Ovary (tissue), 9 donors: ENCODE data around the gene PCNX3. TPM values are rescaled to one million over a fixed set of nuclear protein-coding genes. Genes with fewer than 3 reads are reported as not detected.
"Not testable (repeated sequence)": the region's sequence is repeated elsewhere in the genome, so short reads cannot be mapped to it uniquely, and the experiment has no call there.

ENCODE experiments used
- DNase-seq, 5 donors: peaks; one replicate each; pipeline ENCODE4 v3.0.0-alpha.2; 2019 to 2020
- H3K27ac ChIP-seq, 2 donors: fragments of 200-600 bp; one replicate each; pipeline versions ENCODE4 v1.5.1 to v1.8.0; 2019 to 2022
- H3K27me3 ChIP-seq: fragments of 200-600 bp; one replicate; pipeline ENCODE4 v1.8.0; 2022
- H3K36me3 ChIP-seq: fragments of 200-600 bp; sonication (generic); one replicate; pipeline ENCODE4 v1.5.1; 2019
- H3K4me1 ChIP-seq: one replicate; pipeline ENCODE4 v1.8.1; 2013; ENCODE audit warnings: mild to moderate bottlenecking, moderate library complexity; ENCODE audit not compliant: insufficient read depth
- H3K4me3 ChIP-seq: fragments of 200-600 bp; sonication (generic); one replicate; pipeline ENCODE4 v1.5.1; 2017
- H3K9me3 ChIP-seq, 2 donors: fragments of 200-600 bp in 1 of 2; sonication (generic) in 1 of 2; one replicate each; pipeline versions ENCODE4 v1.5.1 to v1.8.1; 2013 to 2019; ENCODE audit warnings: mild to moderate bottlenecking in 1 of 2, moderate library complexity in 1 of 2
- EP300 ChIP-seq: sonication (generic); formaldehyde crosslinking; IDR thresholded peaks from one replicate; pipeline ENCODE4 v1.6.1; 2017; ENCODE audit warnings: antibody characterized with exemption
- POLR2A ChIP-seq: fragments of 450-650 bp; IDR thresholded peaks from one replicate; pipeline ENCODE4 v1.6.1; 2017; ENCODE audit warnings: antibody characterized with exemption, mild to moderate bottlenecking, moderate library complexity
- WGBS, 3 donors: extraction: QIAGEN DNeasy Blood & Tissue Kit in 1 of 3; methylation state at CpG; one replicate each; pipeline versions ENCODE4 v1.1.5 to v1.1.7; 2013 to 2017; 5-methylcytosine and 5-hydroxymethylcytosine counted together
- intact Hi-C, 4 donors: fragments of 100-400 bp; cut with DNase I; formaldehyde crosslinking; loops; one replicate each; pipeline versions ENCODE4 v1.11.0 to v1.15.1; 2022 to 2023
- polyA plus RNA-seq, 2 donors: library from polyadenylated mRNA; stranded (reverse); fragments of 200-250 nt in 1 of 2; fragments of 350-450 nt in 1 of 2; fragmentation: Illumina TruSeq in 1 of 2; extraction: RNeasy Lipid Tissue Mini Kit (QIAGEN cat#74804) in 1 of 2; gene quantifications; one replicate each; pipeline ENCODE4 v1.2.3, GENCODE V29; 2013 to 2014
- total RNA-seq, 7 donors: library from RNA; depleted of rRNA in 2 of 7; stranded (reverse); fragments of >200 nt in 2 of 7; fragmentation: NEBNext Ultra II Directional in 3 of 7; extraction: Animal tissue kit (Norgen Biotek cat#: 25700) in 3 of 7; gene quantifications; one replicate each; pipeline versions ENCODE4 v1.1.0 to v1.2.4, GENCODE V29; 2016 to 2023
- TF ChIP-seq, protein P1 (sequence below), 3 donors: fragments of 450-650 bp in 2 of 3; fragments of 200-600 bp in 1 of 3; IDR thresholded peaks; one replicate each; pipeline versions ENCODE4 v1.5.1 to v1.8.0; 2016 to 2022; ENCODE audit warnings: antibody characterized with exemption in 3 of 3, mild to moderate bottlenecking in 1 of 3
- donor health status: DM: no; HTN: no; CAD: no; lungs with moderate emphysema.
- donor health status: DM: no; HTN: no; CAD: no.
- donor health status: Bipolar disorder and iron deficiency.
- donor health status: DM: yes; HTN: yes; CAD: no.
- donor health status: DM: no; HTN: no; CAD: no.
- donor health status: DM: yes; HTN: yes; CAD: no.

PCNX3 gene
- total and polyA plus RNA-seq, 9 donors: 3.3 to 42.1 (median 27.1) TPM

DNA sequence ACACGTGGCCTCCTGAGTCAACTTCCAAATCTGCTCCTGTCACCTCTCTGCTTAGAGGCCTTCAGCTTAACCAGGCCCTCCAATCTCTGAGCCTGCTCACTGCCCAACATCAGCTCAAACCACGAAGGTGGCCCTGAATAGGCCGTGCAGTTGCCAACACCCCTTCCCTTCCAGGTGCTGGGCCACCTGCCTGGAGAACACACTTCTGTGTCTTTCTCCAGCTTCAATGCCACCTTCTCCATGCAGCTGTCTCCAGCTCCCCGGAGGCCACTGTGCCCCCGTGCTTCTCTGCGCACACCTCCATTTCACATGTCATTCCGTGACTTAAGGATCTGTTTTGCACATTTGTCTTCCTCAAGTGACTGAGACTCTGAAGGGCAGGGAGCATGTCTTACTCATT lies 41.9 kb downstream of the PCNX3 start:
- DNase-seq: peak in 1 of 5 donors; percentile 15
- H3K4me3 ChIP-seq: no peak overlapping the region
- TF ChIP-seq POLR2A (no peak), EP300 (no peak)
- TF ChIP-seq, protein P1, sequence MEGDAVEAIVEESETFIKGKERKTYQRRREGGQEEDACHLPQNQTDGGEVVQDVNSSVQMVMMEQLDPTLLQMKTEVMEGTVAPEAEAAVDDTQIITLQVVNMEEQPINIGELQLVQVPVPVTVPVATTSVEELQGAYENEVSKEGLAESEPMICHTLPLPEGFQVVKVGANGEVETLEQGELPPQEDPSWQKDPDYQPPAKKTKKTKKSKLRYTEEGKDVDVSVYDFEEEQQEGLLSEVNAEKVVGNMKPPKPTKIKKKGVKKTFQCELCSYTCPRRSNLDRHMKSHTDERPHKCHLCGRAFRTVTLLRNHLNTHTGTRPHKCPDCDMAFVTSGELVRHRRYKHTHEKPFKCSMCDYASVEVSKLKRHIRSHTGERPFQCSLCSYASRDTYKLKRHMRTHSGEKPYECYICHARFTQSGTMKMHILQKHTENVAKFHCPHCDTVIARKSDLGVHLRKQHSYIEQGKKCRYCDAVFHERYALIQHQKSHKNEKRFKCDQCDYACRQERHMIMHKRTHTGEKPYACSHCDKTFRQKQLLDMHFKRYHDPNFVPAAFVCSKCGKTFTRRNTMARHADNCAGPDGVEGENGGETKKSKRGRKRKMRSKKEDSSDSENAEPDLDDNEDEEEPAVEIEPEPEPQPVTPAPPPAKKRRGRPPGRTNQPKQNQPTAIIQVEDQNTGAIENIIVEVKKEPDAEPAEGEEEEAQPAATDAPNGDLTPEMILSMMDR (IDR thresholded peaks at IDR 0.05): no peak
- 83 to 89% (median 86%) methylated on average over 7 of the region's 7 CpGs for WGBS, 3 donors
- H3K9me3 ChIP-seq: no peaks in the 10 kb centered on the region
- intact Hi-C loops: no loop called here
- H3K27ac ChIP-seq: no peak overlapping the region
- H3K4me1 ChIP-seq: peaks cover 11% of the 10 kb centered on the region
- H3K27me3 ChIP-seq: no peaks in the 10 kb centered on the region
- no peaks in the 10 kb centered on the region for H3K36me3 ChIP-seq

DNA sequence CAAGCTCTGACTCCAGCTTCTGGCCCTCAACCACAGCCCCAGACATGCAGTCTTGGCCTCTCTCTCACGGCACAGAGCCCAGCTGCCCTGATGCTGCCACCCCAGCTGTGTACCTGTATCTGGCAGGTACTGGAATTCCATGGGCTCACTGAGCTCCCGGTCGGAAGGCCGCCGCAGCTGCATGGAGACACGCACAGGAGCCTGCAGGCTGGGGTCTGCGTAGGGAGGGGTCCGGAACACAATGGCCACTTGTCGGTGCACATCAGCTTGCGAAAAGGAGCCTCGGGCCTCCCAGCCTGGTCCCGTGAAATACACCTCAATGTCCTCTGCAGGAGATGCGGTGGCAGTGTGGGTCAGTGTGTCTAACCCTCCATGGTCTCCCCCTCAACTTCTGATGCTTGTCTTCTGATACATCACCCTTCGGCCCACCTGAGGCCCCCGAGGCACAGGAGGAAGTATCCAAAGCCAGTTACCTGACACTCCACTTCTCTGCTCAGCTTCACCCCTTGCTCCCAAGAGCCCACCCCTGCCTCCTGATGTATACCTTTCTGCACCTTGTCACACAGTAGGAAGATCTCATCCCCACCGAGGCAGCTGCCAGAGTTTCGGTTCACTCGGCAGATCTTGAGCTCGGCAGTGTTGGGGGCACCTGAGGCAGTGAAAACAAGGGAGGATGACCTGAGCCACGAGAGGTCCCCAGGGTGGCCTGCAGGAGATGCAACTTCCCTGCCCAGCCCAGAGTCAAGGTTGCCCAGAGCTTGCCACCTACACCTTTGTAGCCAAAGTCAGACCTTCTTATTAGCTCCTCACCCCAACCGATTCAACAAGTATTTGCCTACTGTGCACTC lies 42.8 kb downstream of the PCNX3 start:
- Histone ChIP-seq H3K27me3 (no peaks in the 10 kb centered on the region), H3K27ac (no peak overlapping the region), H3K4me1 (peaks cover 11% of the 10 kb centered on the region), H3K4me3 (no peak overlapping the region), H3K36me3 (no peaks in the 10 kb centered on the region), H3K9me3 (no peaks in the 10 kb centered on the region)
- intact Hi-C loops: no loop called here
- WGBS, 3 donors: 85 to 88% (median 87%) methylated on average over 21 of the region's 21 CpGs
- DNase-seq: no peak
- TF ChIP-seq EP300 (no peak), POLR2A (no peak)
- TF ChIP-seq, protein P1 (IDR thresholded peaks at IDR 0.05): no peak

DNA sequence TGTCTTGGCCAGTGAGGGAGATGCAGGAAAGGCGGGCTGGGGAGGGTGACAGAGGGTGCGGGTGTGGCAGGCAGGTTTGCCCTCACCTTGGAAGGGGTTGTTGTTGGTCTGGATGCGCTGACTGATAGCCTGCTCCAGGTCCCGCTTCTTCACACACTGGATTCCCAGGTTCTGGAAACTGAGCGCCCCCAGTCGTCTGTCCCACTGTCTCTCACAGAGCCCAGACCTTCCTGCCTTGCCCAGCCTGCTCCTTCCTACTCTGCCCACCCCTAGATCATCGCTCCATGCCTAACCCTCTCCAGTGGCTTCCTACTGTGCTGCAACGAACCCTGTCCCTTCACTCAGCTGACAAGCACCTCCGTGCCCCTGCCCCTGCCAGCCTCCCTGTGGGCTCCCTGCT lies 44.5 kb downstream of the PCNX3 start:
- DNase-seq: no peak
- peaks cover 14% of the 10 kb centered on the region for H3K4me1 ChIP-seq
- intact Hi-C loops: no loop called here
- H3K9me3 ChIP-seq: no peaks in the 10 kb centered on the region
- WGBS, 3 donors: 88 to 92% (median 91%) methylated on average over 9 of the region's 9 CpGs
- no peak overlapping the region for H3K4me3 ChIP-seq
- H3K36me3 ChIP-seq: no peaks in the 10 kb centered on the region
- no peak overlapping the region for H3K27ac ChIP-seq
- no peak for TF ChIP-seq POLR2A
- no peaks in the 10 kb centered on the region for H3K27me3 ChIP-seq

DNA sequence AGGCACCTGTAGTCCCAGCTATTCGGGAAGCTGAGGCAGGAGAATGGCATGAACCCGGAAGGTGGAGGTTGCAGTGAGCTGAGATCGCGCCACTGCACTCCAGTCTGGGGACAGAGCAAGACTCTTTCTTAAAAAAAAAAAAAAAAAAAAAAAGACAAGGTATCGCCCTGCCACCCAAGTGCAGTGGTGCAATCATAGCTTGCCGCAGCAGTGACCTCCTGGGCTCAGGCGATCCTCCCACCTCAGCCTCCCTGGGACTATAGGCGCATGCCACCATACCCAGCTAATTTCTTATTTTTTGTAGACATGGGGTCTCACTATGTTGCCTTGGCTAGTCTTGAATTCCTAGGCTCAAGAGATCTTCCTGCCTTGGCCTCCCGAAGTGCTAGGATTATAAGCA lies 45.3 kb downstream of the PCNX3 start:
- DNase-seq, H3K36me3 ChIP-seq, intact Hi-C loops: not testable (repeated sequence)

DNA sequence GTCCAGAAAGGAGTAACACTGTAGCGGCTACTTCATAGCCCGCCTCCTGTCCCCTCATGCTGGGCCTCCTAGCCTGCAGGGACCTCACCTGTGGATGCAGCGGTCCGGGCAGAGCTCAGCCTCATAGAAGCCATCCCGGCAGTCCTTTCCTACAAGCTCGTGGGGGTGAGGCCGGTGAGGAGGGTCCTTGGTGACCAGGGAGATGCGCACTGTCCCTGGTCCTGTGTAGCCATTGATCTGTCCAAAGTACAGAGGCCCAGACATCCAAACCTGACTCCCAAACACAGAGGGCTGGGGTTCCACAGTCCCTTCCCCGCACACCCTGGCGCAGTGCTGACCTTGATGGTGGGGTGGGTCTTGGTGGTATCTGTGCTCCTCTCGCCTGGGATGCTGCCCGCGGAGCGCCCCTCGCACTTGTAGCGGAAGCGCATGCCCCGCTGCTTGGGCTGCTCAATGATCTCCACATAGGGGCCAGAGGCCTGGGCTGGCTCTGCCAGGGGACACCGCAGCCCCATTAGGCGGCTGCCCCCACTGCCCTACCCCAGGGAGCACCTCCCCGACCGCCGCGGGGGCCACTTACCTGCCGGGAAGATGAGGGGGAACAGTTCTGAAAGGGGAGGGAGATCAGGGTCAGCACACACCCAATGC lies 46.1 kb downstream of the PCNX3 start:
- H3K4me3 ChIP-seq: peak overlapping the region; percentile 76
- no peaks in the 10 kb centered on the region for H3K9me3 ChIP-seq
- H3K36me3 ChIP-seq: no peaks in the 10 kb centered on the region
- TF ChIP-seq POLR2A (no peak), EP300 (no peak)
- TF ChIP-seq, protein P1 (IDR thresholded peaks at IDR 0.05): no peak
- H3K4me1 ChIP-seq: peaks cover 14% of the 10 kb centered on the region
- H3K27me3 ChIP-seq: no peaks in the 10 kb centered on the region
- DNase-seq: peak in 4 of 5 donors; percentile 45 to 57 (median 51)
- intact Hi-C loops: no loop called here
- 38 to 54% (median 40%) methylated on average over 23 to 25 of the region's 25 CpGs for WGBS, 3 donors
- peak overlapping the region; percentile 91 to 97 for H3K27ac ChIP-seq

More for the DNA sequence above, 45.3 kb downstream of the PCNX3 start:
- not testable (repeated sequence) for H3K27ac ChIP-seq, H3K27me3 ChIP-seq, H3K4me3 ChIP-seq, H3K9me3 ChIP-seq
- 88 to 92% (median 89%) methylated on average over 9 of the region's 9 CpGs for WGBS, 3 donors
- H3K4me1 ChIP-seq: peaks cover 14% of the 10 kb centered on the region
